Heart left ventricle (tissue), 16 donors: ENCODE measurements around the gene PCDHGC4. TPM values are rescaled to one million over a fixed set of nuclear protein-coding genes. Genes with fewer than 3 reads are reported as not detected.
A peak's percentile ranks its signal among the peaks of the same experiment; 100 is the strongest.

Source experiments
- ATAC-seq, 4 donors: fragments of 200-7000 bp; cut with Tn5 transposase; one replicate each; pipeline ENCODE4 v1.9.1; 2020 to 2022; ENCODE audit warnings: moderate library complexity in 4 of 4, mild to moderate bottlenecking in 3 of 4, moderate number of reproducible peaks in 1 of 4
- DNase-seq, 5 donors: peaks; one replicate each; pipeline ENCODE4 v3.0.0-alpha.2; 2020
- H3K27ac ChIP-seq, 12 donors: fragments of 200-600 bp; sonication (generic) in 4 of 12; one replicate each; pipeline versions ENCODE4 v1.5.0 to v1.8.0; 2016 to 2022; ENCODE audit warnings: mild to moderate bottlenecking in 2 of 12
- H3K27me3 ChIP-seq, 9 donors: fragments of 200-600 bp; sonication (generic) in 2 of 9; one replicate each; pipeline versions ENCODE4 v1.5.1 to v1.8.0; 2016 to 2022; ENCODE audit warnings: mild to moderate bottlenecking in 3 of 9
- H3K36me3 ChIP-seq, 9 donors: fragments of 200-600 bp; sonication (generic) in 2 of 9; one replicate each; pipeline versions ENCODE4 v1.5.0 to v1.8.0; 2018 to 2022; ENCODE audit warnings: mild to moderate bottlenecking in 2 of 9
- H3K4me1 ChIP-seq, 12 donors: fragments of 200-600 bp; sonication (generic) in 4 of 12; one replicate each; pipeline versions ENCODE4 v1.5.0 to v1.8.0; 2016 to 2022; ENCODE audit warnings: mild to moderate bottlenecking in 3 of 12
- H3K4me3 ChIP-seq, 12 donors: fragments of 200-600 bp; sonication (generic) in 4 of 12; one replicate each; pipeline versions ENCODE4 v1.5.0 to v1.8.0; 2017 to 2022; ENCODE audit warnings: mild to moderate bottlenecking in 9 of 12, moderate library complexity in 4 of 12
- H3K9me3 ChIP-seq, 12 donors: fragments of 200-600 bp; sonication (generic) in 4 of 12; one replicate each; pipeline versions ENCODE4 v1.5.0 to v1.8.0; 2016 to 2022; ENCODE audit warnings: mild to moderate bottlenecking in 1 of 12
- POLR2A ChIP-seq, 2 donors: fragments of 450-650 bp; IDR thresholded peaks; one replicate each; pipeline ENCODE4 v1.6.1; 2017; ENCODE audit warnings: antibody characterized with exemption in 2 of 2, mild to moderate bottlenecking in 2 of 2, moderate library complexity in 2 of 2
- WGBS, 4 donors: extraction: QIAGEN DNeasy Blood & Tissue Kit in 2 of 4; methylation state at CpG; one replicate each; pipeline versions ENCODE4 v1.1.5 to v1.1.7; 2013 to 2018; 5-methylcytosine and 5-hydroxymethylcytosine counted together
- intact Hi-C, 10 donors: fragments of 100-400 bp; cut with DNase I; formaldehyde crosslinking; loops; one replicate each; pipeline versions ENCODE4 v1.11.1 to v1.14.2; 2022
- polyA plus RNA-seq, 2 donors: library from polyadenylated mRNA; stranded (reverse); fragments of 200-250 nt; gene quantifications; one replicate each; pipeline ENCODE4 v1.2.3, GENCODE V29; 2013
- total RNA-seq, 9 donors: library from RNA; depleted of rRNA in 2 of 9; stranded (reverse); fragments of >200 nt in 2 of 9; fragmentation: NEBNext Ultra II Directional in 3 of 9; extraction: Animal tissue kit (Norgen Biotek cat#: 25700) in 3 of 9; gene quantifications; one replicate each; pipeline versions ENCODE4 v1.1.0 to v1.2.4, GENCODE V29; 2016 to 2023
- TF ChIP-seq, protein P1 (sequence below), 12 donors: fragments of 200-600 bp; sonication (generic) in 4 of 12; IDR thresholded peaks; one replicate each; pipeline versions ENCODE4 v1.5.0 to v1.8.0; 2018 to 2022; ENCODE audit warnings: antibody characterized with exemption in 12 of 12, mild to moderate bottlenecking in 5 of 12
- donor health status: ischemic (EF 13 %, LVEDD 7.1; RV severe dilation, severe dysfunction).
- donor health status: healthy with polysubstance abuse.
- donor health status: DM: no; HTN: yes; CAD: no.
- donor health status: DM: no; HTN: no; CAD: no.
- donor health status: ischemic (EF 25% LVEDD 6.9; RV normal size, moderate dysfunction).
- donor health status: ischemic (EF 25% LVEDD 5.7; RV mildly dilated, moderate dysfunction).
- donor health status: healthy.
- donor health status: DM: yes; HTN: yes; CAD: no.
- donor health status: ischemic (EF 35%, LVEDD 5.7; RV mildly dilated, moderate dysfunction).
- donor health status: nonischemic (EF 11% LVEDD 7.7; RV severe dilation, severe dysfunction).
- donor health status: DM: yes; HTN: yes; CAD: no.
- donor health status: PGD.
- donor health status: ischemic (EF 29% LVEDD 5.4; RV normal size, mild dysfunction).
- donor health status: nonischemic (EF 23%, LVEDD 6.1; RV moderate dilation, normal function).

PCDHGC4 gene
- total and polyA plus RNA-seq, 11 donors, result 0.39 to 10.4 (median 2.9) TPM

DNA sequence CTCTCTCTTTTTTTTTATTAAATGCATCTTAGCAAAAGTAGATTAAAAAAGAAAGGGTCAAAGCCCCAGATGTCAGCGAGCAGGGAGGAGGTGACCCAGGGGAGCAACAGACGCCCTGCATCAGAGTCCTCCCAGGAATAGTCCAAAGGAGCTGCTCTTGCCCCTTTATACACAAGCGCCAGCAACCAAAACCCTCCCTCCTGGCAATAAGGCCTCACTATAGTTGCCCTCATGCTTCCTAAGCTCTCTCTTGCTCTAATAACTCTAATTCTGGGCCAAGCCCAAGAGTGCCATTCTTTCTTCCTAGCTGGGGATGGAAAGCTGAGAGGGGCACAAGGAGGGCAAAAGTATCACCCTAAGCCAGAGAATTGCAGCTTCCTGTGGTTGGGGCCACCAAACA, 30.3 kb downstream of the PCDHGC4 start:
- TF ChIP-seq POLR2A (IDR thresholded peaks at IDR 0.05), result no peak
- TF ChIP-seq, protein P1, sequence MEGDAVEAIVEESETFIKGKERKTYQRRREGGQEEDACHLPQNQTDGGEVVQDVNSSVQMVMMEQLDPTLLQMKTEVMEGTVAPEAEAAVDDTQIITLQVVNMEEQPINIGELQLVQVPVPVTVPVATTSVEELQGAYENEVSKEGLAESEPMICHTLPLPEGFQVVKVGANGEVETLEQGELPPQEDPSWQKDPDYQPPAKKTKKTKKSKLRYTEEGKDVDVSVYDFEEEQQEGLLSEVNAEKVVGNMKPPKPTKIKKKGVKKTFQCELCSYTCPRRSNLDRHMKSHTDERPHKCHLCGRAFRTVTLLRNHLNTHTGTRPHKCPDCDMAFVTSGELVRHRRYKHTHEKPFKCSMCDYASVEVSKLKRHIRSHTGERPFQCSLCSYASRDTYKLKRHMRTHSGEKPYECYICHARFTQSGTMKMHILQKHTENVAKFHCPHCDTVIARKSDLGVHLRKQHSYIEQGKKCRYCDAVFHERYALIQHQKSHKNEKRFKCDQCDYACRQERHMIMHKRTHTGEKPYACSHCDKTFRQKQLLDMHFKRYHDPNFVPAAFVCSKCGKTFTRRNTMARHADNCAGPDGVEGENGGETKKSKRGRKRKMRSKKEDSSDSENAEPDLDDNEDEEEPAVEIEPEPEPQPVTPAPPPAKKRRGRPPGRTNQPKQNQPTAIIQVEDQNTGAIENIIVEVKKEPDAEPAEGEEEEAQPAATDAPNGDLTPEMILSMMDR (IDR thresholded peaks at IDR 0.05), result no peak
- intact Hi-C loops, result no loop called here
- Histone ChIP-seq H3K27ac (peak overlapping the region in 11 of 12 donors; percentile 48 to 96 (median 91)), H3K4me1 (peaks cover 14 to 81% (median 54%) of the 10 kb centered on the region in 12 donors), H3K9me3 (no peaks in the 10 kb centered on the region), H3K4me3 (no peak overlapping the region), H3K36me3 (peaks cover 0 to 70% (median 36%) of the 10 kb centered on the region in 9 donors), H3K27me3 (no peaks in the 10 kb centered on the region)
- ATAC-seq, result no peak
- 72 to 84% (median 78%) methylated on average over 3 of the region's 3 CpGs for WGBS, 4 donors
- no peak for DNase-seq

DNA sequence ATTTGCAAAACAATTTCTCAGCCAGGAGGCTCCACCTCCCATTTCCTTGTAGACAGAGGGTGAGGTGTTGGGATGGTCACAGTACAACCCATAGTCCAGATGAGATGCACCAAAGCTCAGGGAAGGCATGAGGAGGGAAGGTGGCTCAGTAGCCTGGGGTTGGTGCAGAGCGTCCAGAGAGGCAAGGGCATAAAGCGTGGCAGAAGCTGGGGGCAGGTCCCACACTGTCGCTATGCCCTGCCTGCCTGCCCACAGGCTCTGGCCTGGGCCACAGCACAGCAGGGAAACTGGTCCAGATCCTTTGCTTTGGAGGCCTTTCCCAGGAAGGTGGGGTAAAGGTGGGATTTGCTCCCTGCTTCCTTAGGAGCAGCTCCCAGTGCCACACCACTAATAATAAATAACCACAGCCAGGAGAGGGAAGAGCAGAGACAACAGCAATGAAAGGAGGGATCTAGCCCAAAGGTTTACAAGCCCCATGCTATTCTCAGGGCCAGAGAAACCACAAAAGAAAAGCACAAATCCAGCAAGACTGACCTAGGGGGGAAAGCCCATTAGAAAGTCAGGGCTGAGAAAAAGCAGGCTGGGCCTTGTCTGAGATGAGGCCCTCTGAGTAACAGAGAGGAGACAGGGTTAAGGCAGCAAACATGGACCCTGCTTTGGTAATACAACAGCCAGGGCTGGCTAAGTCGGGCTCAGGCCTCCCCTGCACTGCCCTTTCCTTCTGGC, 31.3 kb downstream of the PCDHGC4 start:
- Histone ChIP-seq H3K36me3 (peaks cover 0 to 72% (median 26%) of the 10 kb centered on the region in 9 donors), H3K4me1 (peaks cover 14 to 88% (median 64%) of the 10 kb centered on the region in 12 donors), H3K9me3 (no peaks in the 10 kb centered on the region), H3K27me3 (no peaks in the 10 kb centered on the region), H3K27ac (peak overlapping the region; percentile 16 to 96 (median 86)), H3K4me3 (no peak overlapping the region)
- TF ChIP-seq, protein P1 (IDR thresholded peaks at IDR 0.05), result no peak
- no peak for TF ChIP-seq POLR2A (IDR thresholded peaks at IDR 0.05)
- ATAC-seq (no peak), DNase-seq (no peak)
- intact Hi-C loops, result no loop called here
- 84 to 91% (median 88%) methylated on average over 4 of the region's 4 CpGs for WGBS, 4 donors

DNA sequence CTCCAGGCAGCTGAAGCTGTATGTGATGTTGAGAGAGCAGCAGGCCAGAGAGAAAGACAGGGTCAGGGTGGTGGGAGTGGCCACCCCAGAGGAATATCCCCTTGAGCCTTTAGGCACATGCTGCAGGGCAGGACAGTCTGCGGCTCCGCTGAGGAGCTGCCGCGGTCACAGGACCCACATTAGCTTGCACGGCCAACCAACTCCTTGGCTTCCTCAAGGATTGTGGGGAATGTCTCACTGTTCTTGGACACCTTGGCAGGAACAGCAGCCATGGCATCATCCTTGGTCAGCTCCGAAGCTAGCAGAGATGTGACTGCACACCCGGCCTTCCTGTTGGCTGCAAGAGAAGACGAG, 31.8 kb downstream of the PCDHGC4 start:
- Histone ChIP-seq H3K36me3 (peaks cover 0 to 69% (median 21%) of the 10 kb centered on the region in 9 donors), H3K4me3 (no peak overlapping the region), H3K4me1 (peaks cover 16 to 93% (median 69%) of the 10 kb centered on the region in 12 donors), H3K27me3 (no peaks in the 10 kb centered on the region), H3K9me3 (no peaks in the 10 kb centered on the region), H3K27ac (peak overlapping the region; percentile 16 to 96 (median 86))
- DNase-seq, result peak in 2 of 5 donors; percentile 53 to 60
- ATAC-seq, result no peak
- 68 to 88% (median 80%) methylated on average over 8 of the region's 8 CpGs for WGBS, 4 donors
- TF ChIP-seq, protein P1 (IDR thresholded peaks at IDR 0.05), result no peak
- no peak for TF ChIP-seq POLR2A (IDR thresholded peaks at IDR 0.05)
- intact Hi-C loops, result no loop called here

DNA sequence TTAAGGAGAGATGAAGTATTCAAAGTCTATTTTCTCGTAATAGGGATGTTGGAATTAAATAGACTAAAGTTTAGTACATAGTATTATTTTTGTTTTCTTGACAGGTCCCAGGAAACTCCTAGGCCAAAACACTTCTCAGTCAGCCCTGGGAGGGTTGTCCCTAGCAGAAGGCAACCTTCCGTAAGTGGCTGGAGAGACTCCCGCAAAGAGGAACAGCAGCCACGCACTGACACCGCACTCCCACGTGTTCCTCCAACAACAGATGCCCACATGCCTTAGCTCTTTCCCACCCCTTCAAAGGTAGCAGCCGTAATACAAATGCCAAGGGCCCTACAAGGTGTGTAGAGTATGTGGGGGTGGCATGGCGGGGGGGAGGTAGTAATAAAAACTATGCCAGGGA, 32.5 kb downstream of the PCDHGC4 start:
- DNase-seq (no peak), ATAC-seq (no peak)

More for the DNA sequence above, 32.5 kb downstream of the PCDHGC4 start:
- Histone ChIP-seq H3K4me1 (peaks cover 21 to 94% (median 75%) of the 10 kb centered on the region in 12 donors), H3K4me3 (no peak overlapping the region), H3K27ac (peak overlapping the region in 8 of 12 donors; percentile 9 to 96 (median 84)), H3K9me3 (no peaks in the 10 kb centered on the region), H3K27me3 (no peaks in the 10 kb centered on the region), H3K36me3 (peaks cover 0 to 67% (median 18%) of the 10 kb centered on the region in 9 donors)
- 85 to 90% (median 87%) methylated on average over 8 of the region's 8 CpGs for WGBS, 4 donors
- intact Hi-C loops, result no loop called here
- TF ChIP-seq, protein P1 (IDR thresholded peaks at IDR 0.05), result no peak
- TF ChIP-seq POLR2A (IDR thresholded peaks at IDR 0.05), result no peak
